GM19467 (cell line): Measurements from ENCODE around the gene VWDE.
"Not testable (repeated sequence)": the region's sequence is repeated elsewhere in the genome, so short reads cannot be mapped to it uniquely, and the experiment has no call there.

Source experiments
- ATAC-seq: cut with Tn5 transposase; IDR thresholded peaks from one replicate; pipeline ENCODE4 v1.9.1; 2021; ENCODE audit warnings: mild to moderate bottlenecking, moderate library complexity; ENCODE audit not compliant: unreplicated experiment

Gene VWDE

DNA sequence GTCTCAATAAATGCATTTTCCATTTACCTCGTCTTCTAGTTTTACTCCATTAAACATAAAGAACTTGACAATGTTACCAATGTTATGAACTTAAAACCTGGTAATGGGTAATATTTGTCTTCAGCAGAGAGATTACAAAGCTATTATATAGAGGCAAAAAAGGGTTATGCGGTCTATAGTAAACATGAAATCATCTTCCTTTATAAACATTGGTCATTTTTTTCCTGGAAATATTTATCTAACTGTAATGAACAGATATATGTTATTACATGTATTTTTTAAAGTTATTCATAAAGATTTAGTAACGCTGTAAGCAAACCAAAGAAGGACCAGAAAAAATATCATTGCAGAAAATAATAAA lies 1.3 kb downstream of the VWDE start:
- ATAC-seq, result no peak

DNA sequence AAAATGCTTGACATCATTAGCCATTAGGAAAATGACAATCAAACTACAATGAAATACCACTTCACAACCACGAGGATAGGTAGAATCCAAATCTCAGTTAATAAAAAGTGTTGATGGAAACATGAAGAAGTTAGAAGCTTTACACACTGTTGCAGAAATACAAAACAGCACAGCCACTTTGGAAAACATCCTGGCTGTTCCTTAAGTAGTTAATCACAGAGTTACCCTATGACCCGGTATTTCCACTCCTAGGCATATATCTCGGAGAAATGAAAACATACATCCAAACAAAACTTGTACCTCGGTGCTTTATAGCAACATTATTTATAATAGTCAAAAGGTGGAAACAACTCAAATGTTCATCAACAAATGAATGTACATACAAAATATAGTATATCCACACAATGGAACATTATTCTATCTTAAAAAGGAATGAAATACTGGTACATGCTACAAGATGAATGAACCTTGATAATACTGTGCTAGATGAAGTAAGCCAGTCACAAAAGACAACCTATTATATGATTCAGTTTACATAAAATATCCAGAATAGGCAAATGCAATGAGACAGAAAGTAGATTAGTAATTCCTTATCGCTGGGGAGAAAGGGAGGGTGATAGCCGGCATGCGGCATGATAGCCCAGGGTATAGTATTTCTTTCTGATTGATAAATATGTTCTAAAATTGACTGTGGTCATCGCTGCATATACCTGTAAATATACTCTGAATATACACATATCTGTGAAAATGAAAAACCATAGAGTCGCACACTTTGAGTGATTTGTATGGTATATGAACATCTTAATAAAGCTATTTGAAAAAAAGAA lies 1.9 kb downstream of the VWDE start:
- no peak for ATAC-seq

- ATAC-seq, result no peak
Observed at GRCh38 chr7:12398186-12398585, 5.5 kb downstream of the VWDE start.

DNA sequence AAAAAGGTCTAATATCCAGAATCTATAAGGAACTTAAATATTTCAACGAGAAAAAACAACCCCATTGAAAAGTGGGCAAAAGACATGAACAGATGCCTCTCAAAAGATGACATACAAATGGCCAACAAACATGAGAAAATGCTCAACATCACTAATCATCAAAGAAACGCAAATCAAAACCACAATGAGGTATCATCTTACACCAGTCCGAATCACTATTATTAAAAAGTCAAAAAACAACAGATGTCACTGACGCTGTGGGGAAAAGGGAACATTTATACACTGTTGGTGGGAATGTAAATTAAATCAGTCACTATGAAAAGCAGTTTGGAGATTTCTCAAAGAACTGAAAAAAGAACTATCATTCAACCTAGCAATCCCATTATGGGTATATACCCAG lies 6.0 kb downstream of the VWDE start:
- ATAC-seq, result no peak

- ATAC-seq, result not testable (repeated sequence)
Observed at GRCh38 chr7:12396670-12397069, 7.0 kb downstream of the VWDE start.

DNA sequence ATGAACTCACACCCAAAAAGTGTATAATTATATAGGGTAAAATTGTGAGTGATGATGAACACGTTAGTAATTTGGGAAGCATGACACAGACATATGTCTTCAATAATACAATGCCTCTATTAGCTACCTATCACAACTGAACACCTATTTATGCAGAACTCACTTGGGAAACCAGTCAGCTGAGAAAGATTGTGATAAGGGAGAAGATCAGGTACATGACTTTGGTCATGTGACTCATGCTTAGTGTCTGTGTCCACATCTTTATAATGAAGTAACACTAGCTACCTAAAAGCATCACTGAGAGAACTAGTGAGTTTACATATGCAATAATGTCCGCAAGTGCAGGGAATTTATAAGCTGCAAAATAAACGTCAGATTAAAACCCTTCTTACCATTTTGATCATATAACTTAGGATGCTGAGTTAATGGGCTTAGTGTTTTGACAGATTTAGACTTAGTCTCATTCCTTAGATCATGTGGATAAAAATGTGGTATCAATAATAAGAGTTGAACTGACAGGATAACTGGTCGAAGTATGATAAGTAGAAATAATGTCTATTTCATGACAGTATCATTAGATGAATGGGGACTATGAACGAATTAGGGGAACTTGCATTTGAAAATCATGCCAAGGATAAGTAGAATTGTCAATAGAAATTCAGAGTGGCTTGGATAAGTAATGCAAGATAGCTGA lies 11.6 kb downstream of the VWDE start:
- ATAC-seq, result no peak

GRCh38 chr7:12389089-12389700 lies 14.5 kb downstream of the VWDE start:
- peak; percentile 94 for ATAC-seq

- ATAC-seq, result no peak
Observed at GRCh38 chr7:12386313-12386740, 17.3 kb downstream of the VWDE start.

DNA sequence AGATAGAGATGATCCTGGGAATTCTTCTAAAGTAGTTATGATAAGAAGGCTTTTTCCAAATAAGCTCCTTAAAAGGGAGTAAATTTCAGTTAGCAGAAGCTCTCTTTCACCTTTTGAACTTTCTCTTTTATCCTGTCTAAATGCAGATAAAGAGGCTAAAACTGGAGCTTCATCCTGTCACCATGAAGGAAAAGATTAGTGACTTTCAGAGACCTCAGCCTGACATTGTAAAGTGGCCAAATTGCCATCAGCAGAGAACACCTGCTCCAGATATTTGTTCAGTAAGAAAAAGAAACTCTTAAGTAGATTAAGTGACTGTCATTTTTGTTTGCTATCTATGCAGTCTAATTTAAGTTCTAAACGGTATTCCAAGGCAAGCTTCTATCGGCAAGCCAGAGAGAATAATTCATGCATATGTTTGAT lies 18.3 kb downstream of the VWDE start:
- no peak for ATAC-seq

- ATAC-seq, result no peak
Observed at GRCh38 chr7:12383377-12383776, 20.3 kb downstream of the VWDE start.

DNA sequence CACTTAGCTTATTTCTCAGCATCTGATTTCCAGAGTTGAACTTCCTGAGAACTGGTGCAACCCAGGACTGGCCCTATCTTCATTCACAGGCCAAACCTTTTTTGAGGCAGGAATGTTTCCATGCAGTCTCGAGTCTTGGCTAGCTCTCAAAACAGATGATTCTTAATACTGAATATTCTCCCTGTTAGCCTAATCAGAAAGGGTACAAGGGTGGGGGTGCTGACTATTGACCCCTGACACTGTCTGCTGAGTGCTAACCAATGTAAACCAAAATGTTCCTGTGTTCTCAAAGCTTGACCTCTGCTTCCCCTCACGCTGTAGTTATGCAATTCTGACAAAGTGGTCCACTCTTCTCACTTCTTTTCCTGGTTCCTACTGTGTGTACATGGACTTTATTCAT lies 25.3 kb downstream of the VWDE start:
- no peak for ATAC-seq

DNA sequence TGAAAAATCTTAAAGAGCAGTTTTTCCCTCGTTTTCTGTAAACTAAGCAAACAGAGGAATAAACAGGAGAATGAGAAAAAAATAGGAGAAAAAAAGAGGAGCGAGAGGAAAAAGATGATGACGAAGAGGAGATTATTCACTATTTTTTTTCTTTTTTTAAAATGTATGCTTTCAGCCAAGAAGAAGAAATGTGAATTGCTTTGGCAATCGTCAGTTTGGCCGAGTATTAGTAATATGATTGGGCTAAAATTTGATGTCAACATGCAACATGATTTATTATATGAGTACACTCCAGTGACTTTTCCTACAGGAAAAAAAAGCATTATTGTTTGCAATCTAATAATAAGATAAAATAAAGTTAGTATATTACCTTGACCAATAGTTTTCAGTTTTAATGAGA lies 26.3 kb downstream of the VWDE start:
- no peak for ATAC-seq

DNA sequence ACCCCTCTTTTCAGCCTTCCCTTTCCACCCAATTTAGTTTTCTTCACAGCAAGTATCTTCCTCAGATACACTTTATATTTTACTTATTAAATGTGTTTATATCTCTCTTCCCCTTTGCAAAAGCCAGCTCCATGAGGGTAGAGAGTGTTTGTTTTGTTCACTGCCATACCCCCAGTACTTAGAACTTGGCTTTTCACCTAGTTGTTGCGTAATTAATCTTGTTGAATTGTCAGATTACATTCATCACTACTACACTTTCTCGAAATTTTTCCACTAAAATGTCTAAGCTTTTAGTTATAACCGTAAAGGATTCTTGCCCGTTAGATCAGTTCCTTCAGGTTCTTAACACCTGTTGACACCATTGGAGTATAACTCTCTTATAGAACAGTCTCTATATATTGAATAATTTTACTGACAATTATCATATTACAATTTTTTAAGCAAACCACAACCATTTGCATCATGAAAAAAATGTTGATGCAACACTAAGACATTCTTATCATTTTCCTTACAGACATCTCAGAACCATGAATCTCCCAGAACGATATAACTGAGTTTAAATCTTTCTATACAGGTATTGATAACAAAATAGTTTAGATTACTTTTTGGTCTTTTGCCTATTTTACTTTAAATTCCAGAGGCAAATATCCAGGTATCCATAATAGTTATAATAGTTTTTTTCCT lies 29.9 kb downstream of the VWDE start:
- no peak for ATAC-seq

DNA sequence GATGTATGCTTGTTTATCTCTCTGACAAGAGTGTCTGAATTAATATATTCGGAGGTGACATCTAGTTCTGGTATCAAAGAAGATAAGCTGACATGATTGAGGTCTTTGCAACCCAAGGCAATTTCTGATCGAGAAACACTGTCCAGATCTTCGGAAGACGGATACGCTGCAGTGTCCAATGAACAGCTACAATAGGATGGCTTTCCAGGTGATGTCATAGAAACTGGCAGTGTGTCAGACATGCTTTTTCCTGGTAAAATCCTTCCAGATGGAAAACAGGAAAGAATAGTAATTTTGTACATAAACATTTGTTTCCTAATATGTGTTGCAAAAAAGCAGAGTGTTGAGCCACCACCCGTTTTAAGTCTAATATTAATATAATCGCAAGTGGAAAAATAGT lies 33.4 kb downstream of the VWDE start:
- ATAC-seq, result no peak

GRCh38 chr7:12369756-12370155 lies 33.9 kb downstream of the VWDE start:
- ATAC-seq, result no peak

GRCh38 chr7:12369072-12369471 lies 34.6 kb downstream of the VWDE start:
- no peak for ATAC-seq

DNA sequence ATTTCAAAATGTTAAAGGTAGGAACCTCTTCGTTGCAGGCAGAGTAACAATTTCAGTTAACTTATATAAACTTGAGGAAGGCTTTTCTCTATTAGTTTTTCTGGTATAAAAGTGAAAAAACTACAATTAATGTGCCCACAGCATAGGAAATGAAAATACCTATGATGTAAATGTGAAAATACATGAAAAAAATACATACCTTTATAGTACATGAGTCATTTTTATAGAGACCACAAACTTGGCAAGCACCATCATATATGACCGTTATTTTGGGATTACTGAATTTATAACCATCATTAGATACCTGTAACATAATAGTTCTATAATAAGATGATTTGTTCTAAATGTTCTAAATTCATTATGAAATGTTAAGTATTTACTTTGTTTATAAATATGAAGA lies 42.7 kb downstream of the VWDE start:
- no peak for ATAC-seq

- ATAC-seq, result no peak
Observed at GRCh38 chr7:12358694-12359093, 45.0 kb downstream of the VWDE start.

DNA sequence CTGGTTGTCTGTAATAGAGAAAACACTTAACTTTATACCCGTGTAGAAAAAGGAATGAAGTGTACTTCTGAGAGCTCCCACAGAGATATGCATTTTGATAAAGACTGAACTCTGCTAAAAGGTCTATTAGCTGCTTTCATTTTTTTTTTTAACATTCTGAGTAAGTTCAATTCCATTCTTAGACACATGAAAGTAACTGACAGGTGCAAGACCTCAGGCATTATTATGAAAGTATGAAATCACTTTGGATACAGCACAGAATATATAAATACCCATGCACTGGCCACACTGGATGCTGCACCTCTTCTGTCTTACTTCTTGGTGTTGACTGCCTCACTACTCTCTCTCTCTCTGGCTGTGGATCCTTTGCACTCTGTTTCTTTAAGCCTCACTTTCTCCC lies 46.2 kb downstream of the VWDE start:
- no peak for ATAC-seq

DNA sequence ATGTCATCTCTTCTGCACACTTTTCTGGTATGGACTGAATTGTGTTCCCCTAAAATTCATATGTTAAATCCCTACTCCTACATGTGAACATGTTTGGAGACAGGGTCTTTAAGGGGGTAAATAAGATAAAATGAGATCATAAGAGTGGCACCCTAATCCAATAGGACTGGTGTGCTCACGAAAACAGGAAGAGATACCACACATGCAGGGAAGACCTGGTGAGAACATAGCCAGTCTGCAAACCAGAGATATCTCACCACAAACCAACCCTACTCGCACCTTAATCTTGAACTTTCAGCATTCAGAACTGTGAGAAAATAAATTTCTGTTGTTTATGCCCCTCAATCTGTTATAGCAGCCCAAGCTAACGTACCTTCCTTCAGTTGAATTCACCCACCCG lies 51.8 kb downstream of the VWDE start:
- no peak for ATAC-seq

DNA sequence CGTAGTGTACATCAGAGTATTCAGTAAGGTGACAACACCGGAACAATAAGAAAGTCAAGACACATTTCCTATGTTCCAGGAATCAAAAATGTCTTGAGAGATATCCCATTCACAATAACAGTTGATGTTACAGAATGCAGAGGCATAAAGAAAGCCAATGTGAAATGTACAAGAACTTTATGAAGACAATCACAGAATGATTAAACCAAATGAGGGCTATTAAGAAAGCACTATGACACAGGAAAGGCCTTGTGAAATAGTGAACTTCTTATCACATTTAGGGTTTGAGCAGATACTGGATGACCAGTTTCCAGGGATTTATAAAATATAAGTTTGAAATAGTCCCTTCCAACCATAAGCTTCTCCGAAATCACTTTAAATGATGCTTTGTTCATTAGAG lies 52.7 kb downstream of the VWDE start:
- no peak for ATAC-seq

- ATAC-seq, result no peak
Observed at GRCh38 chr7:12337095-12337494, 66.6 kb downstream of the VWDE start.
